OCI-LY1 (cell line): ENCODE results near the gene CIC.

ENCODE experiments used
- H2AFZ ChIP-seq: fragments of 200-600 bp; sonication (generic), shearing (Covaris generic); 2 replicates; pipeline ENCODE4 v1.6.0; 2014; ENCODE audit warnings: antibody characterized with exemption, mild to moderate bottlenecking, low read length
- H3F3A ChIP-seq: fragments of 200-600 bp; sonication (generic), shearing (Covaris generic); 2 replicates; pipeline ENCODE4 v1.6.0; 2014; ENCODE audit warnings: mild to moderate bottlenecking, antibody characterized with exemption, low read length, moderate library complexity; ENCODE audit not compliant: insufficient read depth
- H3K27ac ChIP-seq: fragments of 200-600 bp; sonication (generic); 2 replicates; pipeline ENCODE4 v1.5.1; 2014; ENCODE audit warnings: low read length, mixed run types, mild to moderate bottlenecking, low read depth; ENCODE audit not compliant: poor library complexity, severe bottlenecking
- H3K27me3 ChIP-seq: fragments of 200-600 bp; sonication (generic); 2 replicates; pipeline ENCODE4 v1.6.0; 2014; ENCODE audit warnings: antibody characterized with exemption, mild to moderate bottlenecking, low read length, moderate library complexity; ENCODE audit not compliant: insufficient read depth
- H3K36me3 ChIP-seq: fragments of 200-600 bp; sonication (generic); 2 replicates; pipeline ENCODE4 v1.6.1; 2014; ENCODE audit warnings: mild to moderate bottlenecking, antibody characterized with exemption, low read length, moderate library complexity, mixed read lengths; ENCODE audit not compliant: insufficient read depth
- H3K4me1 ChIP-seq: fragments of 200-600 bp; sonication (generic); 2 replicates; pipeline ENCODE4 v1.5.1; 2014; ENCODE audit warnings: mild to moderate bottlenecking, low read length, moderate library complexity; ENCODE audit not compliant: insufficient read depth, severe bottlenecking
- H3K4me2 ChIP-seq: fragments of 200-600 bp; sonication (generic), shearing (Covaris generic); 2 replicates; pipeline ENCODE4 v1.6.1; 2014; ENCODE audit warnings: low read length
- H3K4me3 ChIP-seq: fragments of 200-600 bp; sonication (generic); 2 replicates; pipeline ENCODE4 v1.5.1; 2014; ENCODE audit warnings: low read length, low read depth, mild to moderate bottlenecking, mixed read lengths; ENCODE audit not compliant: poor library complexity, severe bottlenecking
- H3K79me2 ChIP-seq: fragments of 200-600 bp; shearing (Covaris generic); 2 replicates; pipeline ENCODE4 v1.6.1; 2016; ENCODE audit warnings: mixed run types, low read length, mixed read lengths; ENCODE audit not compliant: insufficient read depth
- H3K9ac ChIP-seq: fragments of 200-600 bp; sonication (generic), shearing (Covaris generic); 2 replicates; pipeline ENCODE4 v1.6.1; 2014; ENCODE audit warnings: mild to moderate bottlenecking, low read length, mixed read lengths
- H3K9me2 ChIP-seq: fragments of 200-600 bp; sonication (generic), shearing (Covaris generic); 2 replicates; pipeline ENCODE4 v1.6.1; 2014; ENCODE audit warnings: low read depth, mild to moderate bottlenecking, low read length, mixed read lengths
- H3K9me3 ChIP-seq: fragments of 200-600 bp; shearing (Covaris generic); 2 replicates; pipeline ENCODE4 v1.6.1; 2014; ENCODE audit warnings: low read length, mixed read lengths
- H4K20me1 ChIP-seq: fragments of 200-600 bp; sonication (generic), shearing (Covaris generic); 2 replicates; pipeline ENCODE4 v1.6.0; 2016; ENCODE audit warnings: mild to moderate bottlenecking, low read length; ENCODE audit not compliant: insufficient read depth
- EZH2 ChIP-seq: fragments of 200-600 bp; sonication (generic), shearing (Covaris generic); IDR thresholded peaks from 2 replicates; pipeline ENCODE4 v1.8.0; 2017; ENCODE audit warnings: borderline replicate concordance, mixed run types, mild to moderate bottlenecking, antibody characterized with exemption, low read length, moderate library complexity, mixed read lengths
- TF ChIP-seq, protein P1 (sequence below): fragments of 200-600 bp; sonication (generic), shearing (Covaris generic); IDR thresholded peaks from 2 replicates; pipeline ENCODE4 v1.5.1; 2017; ENCODE audit warnings: mild to moderate bottlenecking, antibody characterized with exemption, low read length, moderate library complexity, mixed read lengths

CIC gene

GRCh38 chr19:42325896-42326771, 57.1 kb downstream of the CIC start:
- H3K36me3 ChIP-seq, result no peaks in the 10 kb centered on the region
- no peaks in the 10 kb centered on the region for H3F3A ChIP-seq
- H3K27ac ChIP-seq, result no peak overlapping the region
- H3K9ac ChIP-seq, result peak overlapping the region; percentile 83
- H3K4me1 ChIP-seq, result peaks cover 30% of the 10 kb centered on the region
- H3K4me2 ChIP-seq, result peak overlapping the region; percentile 88
- no peak overlapping the region for H2AFZ ChIP-seq
- H3K4me3 ChIP-seq, result peak overlapping the region; percentile 83
- no peak for TF ChIP-seq EZH2
- TF ChIP-seq, protein P1, sequence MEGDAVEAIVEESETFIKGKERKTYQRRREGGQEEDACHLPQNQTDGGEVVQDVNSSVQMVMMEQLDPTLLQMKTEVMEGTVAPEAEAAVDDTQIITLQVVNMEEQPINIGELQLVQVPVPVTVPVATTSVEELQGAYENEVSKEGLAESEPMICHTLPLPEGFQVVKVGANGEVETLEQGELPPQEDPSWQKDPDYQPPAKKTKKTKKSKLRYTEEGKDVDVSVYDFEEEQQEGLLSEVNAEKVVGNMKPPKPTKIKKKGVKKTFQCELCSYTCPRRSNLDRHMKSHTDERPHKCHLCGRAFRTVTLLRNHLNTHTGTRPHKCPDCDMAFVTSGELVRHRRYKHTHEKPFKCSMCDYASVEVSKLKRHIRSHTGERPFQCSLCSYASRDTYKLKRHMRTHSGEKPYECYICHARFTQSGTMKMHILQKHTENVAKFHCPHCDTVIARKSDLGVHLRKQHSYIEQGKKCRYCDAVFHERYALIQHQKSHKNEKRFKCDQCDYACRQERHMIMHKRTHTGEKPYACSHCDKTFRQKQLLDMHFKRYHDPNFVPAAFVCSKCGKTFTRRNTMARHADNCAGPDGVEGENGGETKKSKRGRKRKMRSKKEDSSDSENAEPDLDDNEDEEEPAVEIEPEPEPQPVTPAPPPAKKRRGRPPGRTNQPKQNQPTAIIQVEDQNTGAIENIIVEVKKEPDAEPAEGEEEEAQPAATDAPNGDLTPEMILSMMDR, result peak; percentile 48
- no peaks in the 10 kb centered on the region for H3K79me2 ChIP-seq
- H3K9me2 ChIP-seq, result no peaks in the 10 kb centered on the region
- H4K20me1 ChIP-seq, result no peaks in the 10 kb centered on the region
- H3K27me3 ChIP-seq, result no peaks in the 10 kb centered on the region
- no peaks in the 10 kb centered on the region for H3K9me3 ChIP-seq

DNA sequence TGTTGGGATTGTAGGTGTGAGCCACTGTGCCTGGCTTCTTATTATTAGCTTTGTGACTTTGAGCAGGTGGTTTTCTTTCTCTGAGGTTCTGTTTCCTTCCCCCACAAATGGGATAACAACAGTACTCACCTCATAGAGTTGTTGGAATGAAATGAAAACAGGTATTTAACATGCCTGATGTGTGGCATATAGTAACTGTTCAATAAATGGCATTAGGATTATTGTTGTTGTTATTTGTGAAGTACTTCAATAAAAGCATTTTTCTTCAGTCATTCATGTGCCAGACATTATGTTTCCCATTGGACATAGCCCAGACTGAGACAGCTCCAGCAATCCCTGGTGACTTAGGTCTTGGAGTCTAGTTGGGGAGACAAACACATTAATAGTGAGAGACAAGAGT, 57.9 kb downstream of the CIC start:
- Histone ChIP-seq H3K4me3 (no peak overlapping the region), H3K4me1 (peaks cover 30% of the 10 kb centered on the region), H4K20me1 (no peaks in the 10 kb centered on the region), H3K9me3 (no peaks in the 10 kb centered on the region), H3F3A (no peaks in the 10 kb centered on the region), H3K4me2 (peak overlapping the region; percentile 88; the same call in 1 of the 2 replicates), H3K27ac (no peak overlapping the region), H3K36me3 (no peaks in the 10 kb centered on the region), H3K79me2 (no peaks in the 10 kb centered on the region), H3K27me3 (no peaks in the 10 kb centered on the region), H3K9me2 (no peaks in the 10 kb centered on the region), H3K9ac (no peak overlapping the region), H2AFZ (no peak overlapping the region)
- no peak for TF ChIP-seq EZH2
- TF ChIP-seq, protein P1, result no peak

DNA sequence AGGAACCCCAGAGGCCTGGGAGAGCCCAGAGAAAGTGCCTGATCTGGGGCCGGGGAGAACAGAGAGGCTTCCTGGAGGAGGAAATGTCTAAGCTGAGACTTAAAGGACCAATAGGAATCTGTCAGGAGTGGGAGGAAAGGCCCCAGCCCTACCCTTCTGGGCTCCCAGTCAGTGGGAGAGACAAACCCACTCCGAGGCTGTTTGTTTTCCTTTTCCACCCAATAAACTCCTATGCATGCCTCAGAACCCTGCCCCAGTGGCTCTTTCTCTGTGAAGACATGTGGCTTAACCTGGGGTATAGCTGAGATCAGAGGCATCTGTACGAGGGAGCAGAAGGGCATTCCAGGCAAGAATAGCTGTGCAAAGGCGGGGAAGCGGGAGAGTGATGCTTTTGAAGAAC, 58.3 kb downstream of the CIC start:
- Histone ChIP-seq H3K4me1 (peaks cover 30% of the 10 kb centered on the region), H3K4me3 (no peak overlapping the region), H3K36me3 (no peaks in the 10 kb centered on the region), H3K4me2 (no peak overlapping the region), H3K9ac (no peak overlapping the region), H3K9me3 (no peaks in the 10 kb centered on the region), H3K27me3 (no peaks in the 10 kb centered on the region), H2AFZ (no peak overlapping the region), H3K9me2 (no peaks in the 10 kb centered on the region), H3K79me2 (no peaks in the 10 kb centered on the region), H4K20me1 (no peaks in the 10 kb centered on the region), H3K27ac (no peak overlapping the region), H3F3A (no peaks in the 10 kb centered on the region)
- no peak for TF ChIP-seq EZH2
- TF ChIP-seq, protein P1, result no peak
